ENCODE data around the gene CFAP221.

GRCh38 chr2:119536707-119537106 is 7.5 kb upstream of the CFAP221 start:
- TF ChIP-seq, protein P1, sequence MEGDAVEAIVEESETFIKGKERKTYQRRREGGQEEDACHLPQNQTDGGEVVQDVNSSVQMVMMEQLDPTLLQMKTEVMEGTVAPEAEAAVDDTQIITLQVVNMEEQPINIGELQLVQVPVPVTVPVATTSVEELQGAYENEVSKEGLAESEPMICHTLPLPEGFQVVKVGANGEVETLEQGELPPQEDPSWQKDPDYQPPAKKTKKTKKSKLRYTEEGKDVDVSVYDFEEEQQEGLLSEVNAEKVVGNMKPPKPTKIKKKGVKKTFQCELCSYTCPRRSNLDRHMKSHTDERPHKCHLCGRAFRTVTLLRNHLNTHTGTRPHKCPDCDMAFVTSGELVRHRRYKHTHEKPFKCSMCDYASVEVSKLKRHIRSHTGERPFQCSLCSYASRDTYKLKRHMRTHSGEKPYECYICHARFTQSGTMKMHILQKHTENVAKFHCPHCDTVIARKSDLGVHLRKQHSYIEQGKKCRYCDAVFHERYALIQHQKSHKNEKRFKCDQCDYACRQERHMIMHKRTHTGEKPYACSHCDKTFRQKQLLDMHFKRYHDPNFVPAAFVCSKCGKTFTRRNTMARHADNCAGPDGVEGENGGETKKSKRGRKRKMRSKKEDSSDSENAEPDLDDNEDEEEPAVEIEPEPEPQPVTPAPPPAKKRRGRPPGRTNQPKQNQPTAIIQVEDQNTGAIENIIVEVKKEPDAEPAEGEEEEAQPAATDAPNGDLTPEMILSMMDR (IDR thresholded peaks at IDR 0.05), result no peak
- TF ChIP-seq FOXS1 (CRISPR knock-in tag; IDR thresholded peaks at IDR 0.05) (no peak), POLR2A (IDR thresholded peaks at IDR 0.05; ENCODE audit: low read length) (no peak), MAZ (IDR thresholded peaks at IDR 0.05; ENCODE audit: borderline replicate concordance, low read depth, low read length) (no peak), PHF8 (IDR thresholded peaks at IDR 0.05; ENCODE audit: borderline replicate concordance, low read depth) (no peak), POLR2AphosphoS2 (conservative IDR thresholded peaks at IDR 0.05; ENCODE audit: low read length) (no peak), ZSCAN20 (CRISPR knock-in tag; IDR thresholded peaks at IDR 0.05) (no peak), HOXA7 (CRISPR knock-in tag; IDR thresholded peaks at IDR 0.05) (no peak)
- TF ChIP-seq, protein P2, sequence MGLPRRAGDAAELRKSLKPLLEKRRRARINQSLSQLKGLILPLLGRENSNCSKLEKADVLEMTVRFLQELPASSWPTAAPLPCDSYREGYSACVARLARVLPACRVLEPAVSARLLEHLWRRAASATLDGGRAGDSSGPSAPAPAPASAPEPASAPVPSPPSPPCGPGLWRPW (IDR thresholded peaks at IDR 0.05), result no peak
- TF ChIP-seq, protein P3, sequence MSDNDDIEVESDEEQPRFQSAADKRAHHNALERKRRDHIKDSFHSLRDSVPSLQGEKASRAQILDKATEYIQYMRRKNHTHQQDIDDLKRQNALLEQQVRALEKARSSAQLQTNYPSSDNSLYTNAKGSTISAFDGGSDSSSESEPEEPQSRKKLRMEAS (IDR thresholded peaks at IDR 0.05), result no peak

Data from A549 (cell line).